RKO (cell line): ENCODE data around the gene SYF2.
"Not testable (repeated sequence)": the region's sequence is repeated elsewhere in the genome, so short reads cannot be mapped to it uniquely, and the experiment has no call there.

ENCODE experiments used
- DNase-seq: peaks from one replicate; pipeline ENCODE4 v3.0.0-alpha.2; 2016; ENCODE audit warnings: low spot score

Gene SYF2

DNA sequence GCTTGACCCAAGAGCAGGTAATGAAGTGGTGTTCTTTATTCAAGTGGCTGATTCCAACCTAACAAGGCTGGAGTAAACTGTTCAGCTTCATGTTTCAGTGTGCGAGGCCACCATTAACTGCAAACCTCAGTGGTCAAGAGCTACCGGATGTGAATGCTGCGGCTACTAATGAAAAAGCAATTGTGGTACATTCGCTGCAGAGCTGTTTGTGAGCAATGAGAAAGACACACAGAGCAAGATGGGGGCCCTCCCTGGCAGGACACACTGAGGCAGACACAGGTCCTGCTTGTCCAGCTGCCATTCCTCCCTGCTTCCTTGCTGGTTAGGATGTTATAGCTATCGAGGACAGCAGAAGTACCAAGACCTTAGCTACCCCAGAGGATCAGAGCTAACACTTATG, 26.1 kb downstream of the SYF2 start:
- no peak for DNase-seq

DNA sequence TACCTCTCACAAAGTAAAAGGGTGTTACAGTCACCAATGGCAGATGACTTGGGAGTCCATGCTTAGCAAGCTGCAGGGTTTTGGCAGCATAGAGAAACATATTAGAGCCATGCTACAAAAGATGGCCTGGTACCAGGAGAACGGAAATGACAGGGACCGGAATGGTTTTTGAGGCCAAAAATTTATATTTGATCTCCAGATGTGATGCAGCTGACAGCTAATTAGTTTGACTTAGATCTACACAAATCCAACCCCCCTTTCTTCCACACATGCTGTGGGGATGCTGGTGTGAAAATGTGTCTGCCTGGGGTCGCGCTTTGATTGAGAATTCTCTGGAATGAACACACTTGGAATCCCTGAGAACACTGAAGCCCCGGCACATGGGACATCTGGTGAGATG, 26.5 kb downstream of the SYF2 start:
- DNase-seq, result no peak

DNA sequence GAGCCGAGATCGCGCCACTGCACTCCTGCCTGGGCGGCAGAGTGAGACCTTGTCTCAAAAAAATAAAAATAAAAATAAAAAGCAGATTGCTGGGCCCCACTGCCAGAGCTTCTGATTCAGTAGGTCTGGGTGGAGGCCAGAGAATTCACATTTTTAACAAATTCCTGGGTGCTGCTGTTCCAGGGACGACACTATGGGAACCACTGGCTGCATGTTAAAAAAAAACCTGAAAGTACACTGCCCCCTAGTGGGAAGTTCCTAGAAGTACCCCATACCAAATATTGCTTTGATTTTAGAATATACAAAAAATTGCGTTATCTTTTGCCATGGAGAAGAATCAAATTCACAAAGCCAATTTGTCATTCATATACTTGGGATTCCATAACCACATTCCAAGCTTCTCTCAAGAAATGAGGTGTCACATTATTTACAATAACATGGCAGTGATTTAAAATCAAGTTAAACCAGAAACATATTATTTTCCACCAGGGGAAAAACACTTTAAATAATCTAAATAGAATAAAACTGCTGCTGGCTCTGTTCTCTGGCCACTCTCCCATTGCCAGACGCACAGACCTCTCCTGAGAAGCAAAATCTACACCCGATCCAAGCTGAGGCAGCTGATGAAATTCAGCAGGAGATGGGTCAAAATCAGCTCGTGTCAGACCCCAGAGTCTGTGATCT, 27.4 kb downstream of the SYF2 start:
- peak; percentile 68 for DNase-seq

DNA sequence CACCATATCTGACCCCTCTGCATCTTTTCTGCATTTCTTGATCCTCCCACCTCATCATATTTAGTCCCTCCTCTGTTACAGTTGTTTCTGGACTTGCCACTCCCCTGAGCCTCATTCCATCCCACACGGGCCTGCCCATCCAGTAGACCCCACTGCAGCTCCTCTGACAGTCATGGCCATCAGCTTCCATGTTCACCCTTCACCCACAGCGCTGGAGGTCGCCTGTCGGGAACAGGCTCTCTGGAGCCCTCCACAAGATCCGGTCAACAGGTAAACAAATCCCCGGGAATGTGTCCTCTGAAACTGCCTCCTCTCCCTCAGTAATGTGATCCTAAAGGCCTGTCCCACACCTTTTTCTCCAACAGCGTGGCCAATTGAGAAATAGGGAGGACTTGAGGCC, 31.3 kb downstream of the SYF2 start:
- no peak for DNase-seq

DNA sequence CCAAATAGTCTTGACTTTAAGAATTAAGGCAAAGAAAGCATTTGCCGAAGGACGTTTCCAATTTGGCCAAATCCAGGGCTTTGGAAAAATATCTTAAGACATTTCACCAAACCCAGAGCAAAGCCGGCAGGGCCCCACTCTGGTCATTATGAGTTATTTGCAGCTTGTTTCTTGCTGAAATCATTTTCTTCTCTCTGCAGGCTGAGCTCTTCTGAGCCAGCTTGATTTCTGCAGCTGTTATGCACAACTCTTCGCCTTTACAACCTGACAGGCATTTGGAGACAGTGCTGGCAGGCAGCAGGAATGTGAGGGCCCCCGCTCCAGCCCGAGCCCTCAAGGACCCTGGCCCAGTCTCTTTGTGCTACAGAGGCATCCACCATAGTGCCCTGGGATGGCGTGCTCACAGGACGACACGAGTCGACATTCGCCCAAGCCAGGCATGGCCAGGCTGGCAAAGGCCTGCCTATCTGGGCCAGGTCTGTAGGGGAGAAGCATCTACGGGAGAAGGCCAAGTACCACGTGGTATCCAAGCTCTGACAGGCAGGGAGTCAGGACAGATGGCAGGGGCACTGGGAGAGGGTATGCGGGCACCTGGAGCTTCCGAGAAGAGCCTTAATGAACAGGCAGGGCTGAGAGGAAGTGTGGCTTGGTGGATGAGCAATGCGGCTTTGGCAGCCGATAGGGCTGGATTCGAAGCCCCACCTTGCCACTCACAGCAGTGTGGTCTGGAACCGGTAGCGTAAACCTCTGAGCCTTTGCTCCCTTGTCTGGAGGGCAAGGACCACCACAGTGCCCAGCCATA, 32.3 kb downstream of the SYF2 start:
- no peak for DNase-seq

DNA sequence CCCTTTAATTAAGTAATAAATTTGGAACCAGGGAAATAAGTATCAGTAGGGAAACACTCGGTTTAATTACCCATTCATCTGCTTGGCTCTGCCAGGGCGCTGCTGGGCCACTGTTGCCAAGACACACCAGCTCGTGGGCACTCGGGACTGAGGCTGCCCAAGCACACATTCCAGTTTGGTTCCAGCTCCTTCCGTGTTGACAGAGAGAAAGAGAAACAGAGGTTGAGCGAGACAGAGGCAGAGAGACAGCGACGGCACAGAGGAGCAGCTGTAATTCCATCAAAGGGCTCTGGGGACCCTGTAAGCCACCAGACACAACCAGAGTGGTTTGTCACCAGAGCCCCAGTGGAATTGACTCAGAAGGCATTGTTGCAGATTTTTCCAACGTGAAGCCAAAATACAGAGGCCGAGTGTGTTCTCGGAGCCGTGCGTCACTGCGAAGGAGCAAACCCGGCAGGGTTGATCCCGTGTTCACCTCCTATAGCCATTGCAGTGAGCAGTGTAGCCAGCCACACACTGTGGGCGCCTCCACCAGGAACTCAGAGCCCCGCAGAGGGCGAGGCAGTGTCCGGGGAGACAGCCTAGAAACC, 33.5 kb downstream of the SYF2 start:
- DNase-seq, result no peak

DNA sequence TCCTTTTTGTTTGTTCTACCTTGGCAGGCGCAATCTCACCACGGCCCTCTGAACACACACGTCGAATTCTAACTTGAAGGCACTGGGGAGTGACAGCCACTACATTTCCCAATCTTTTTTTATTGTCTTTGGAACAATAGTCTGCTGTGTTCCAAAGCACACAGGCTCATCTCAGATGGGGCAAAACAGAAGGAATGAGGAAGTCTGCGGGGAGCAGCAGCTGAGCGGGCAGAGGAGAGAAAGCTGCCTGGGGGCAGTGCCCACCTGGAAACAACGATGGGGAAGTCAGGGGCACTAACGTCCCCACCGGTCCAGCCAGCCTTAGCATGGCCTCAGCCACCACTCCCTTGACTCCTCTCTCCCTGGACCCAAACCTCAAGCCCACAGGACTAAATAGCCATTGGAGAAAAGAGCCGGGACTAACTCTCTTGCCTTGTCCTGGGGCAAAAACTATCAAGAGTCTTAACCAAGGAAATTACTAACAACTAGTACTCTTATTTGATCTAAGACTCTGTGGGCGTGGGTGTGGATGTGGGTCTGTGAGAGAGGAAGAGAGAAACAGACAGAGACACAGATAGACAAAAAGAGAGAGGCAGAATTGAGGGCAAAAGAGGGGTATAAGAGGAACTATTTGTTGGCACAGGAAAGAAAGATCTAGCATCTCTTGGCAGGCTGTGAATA, 34.2 kb downstream of the SYF2 start:
- DNase-seq, result no peak

DNA sequence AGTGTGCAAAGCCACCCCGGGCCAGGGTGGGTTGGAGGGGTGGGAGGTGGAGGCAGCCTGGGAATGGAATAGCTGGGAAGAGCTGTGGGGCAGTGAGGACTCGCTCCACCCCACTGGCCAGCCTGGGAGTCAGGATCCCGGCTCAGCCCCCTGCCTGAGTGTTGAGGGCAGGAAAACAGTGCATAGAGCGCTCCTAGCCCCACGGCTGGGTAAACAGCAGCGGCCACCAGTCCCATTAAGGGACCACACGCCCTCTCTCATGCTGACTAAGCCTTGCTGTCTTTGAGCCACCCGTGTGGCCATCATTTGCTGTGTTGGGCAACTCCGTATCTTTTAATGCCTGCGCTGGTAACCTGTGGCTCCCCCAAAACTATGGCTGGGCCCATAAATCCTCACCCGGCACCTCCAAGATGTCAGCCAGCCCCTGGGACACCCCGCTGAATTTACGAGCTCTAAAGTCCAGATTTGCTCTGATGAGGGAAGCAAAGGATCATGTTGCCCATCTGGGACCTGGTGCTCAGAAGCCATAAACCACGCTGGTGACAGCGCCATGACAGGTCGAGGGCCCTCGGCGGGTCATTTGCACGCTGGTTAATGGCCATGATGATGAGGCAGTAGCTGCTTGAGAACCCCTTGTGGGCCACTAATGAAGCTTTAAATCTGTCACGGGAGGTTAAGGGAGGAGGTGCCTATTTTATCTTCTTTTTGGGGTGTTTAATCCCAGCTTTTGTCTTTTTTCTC, 34.9 kb downstream of the SYF2 start:
- no peak for DNase-seq

DNA sequence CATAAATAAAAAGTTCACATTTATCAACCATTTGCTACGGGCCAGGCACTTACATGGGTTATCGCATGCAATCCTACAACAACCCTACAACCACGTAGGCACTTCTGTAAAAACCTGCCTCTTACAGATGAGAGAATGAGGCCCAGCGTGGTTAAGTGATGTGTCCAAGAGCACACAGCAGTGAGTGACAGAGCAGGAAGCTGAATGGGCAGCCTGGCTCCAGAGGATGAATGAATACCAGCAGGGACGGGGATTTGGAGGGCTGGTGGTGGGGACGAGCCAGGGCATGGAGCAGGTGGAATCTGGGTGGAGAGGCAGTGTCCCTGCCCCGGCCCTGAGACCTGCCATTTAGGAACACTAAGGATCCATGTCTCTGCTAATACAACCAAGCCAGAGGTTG, 35.5 kb downstream of the SYF2 start:
- no peak for DNase-seq

DNA sequence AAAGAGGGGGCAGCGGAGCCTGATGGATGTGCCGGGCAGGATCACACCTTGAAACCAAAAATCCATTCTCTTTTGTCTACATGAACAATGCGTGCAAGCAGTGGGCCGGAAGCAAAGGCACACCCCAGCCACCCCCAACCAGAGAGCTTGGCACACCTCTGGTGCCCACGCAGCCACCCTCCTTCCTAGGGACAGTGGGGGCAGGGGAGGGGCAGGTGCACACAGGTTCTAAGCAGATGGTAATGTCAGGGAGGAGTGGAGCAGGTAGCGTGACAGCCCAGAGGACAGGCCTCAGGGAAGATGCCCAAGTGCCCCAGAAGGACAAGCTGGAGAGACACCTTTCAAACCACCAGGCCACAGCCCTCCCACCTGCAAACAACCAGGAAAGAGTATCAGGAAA, 36.5 kb downstream of the SYF2 start:
- no peak for DNase-seq

DNA sequence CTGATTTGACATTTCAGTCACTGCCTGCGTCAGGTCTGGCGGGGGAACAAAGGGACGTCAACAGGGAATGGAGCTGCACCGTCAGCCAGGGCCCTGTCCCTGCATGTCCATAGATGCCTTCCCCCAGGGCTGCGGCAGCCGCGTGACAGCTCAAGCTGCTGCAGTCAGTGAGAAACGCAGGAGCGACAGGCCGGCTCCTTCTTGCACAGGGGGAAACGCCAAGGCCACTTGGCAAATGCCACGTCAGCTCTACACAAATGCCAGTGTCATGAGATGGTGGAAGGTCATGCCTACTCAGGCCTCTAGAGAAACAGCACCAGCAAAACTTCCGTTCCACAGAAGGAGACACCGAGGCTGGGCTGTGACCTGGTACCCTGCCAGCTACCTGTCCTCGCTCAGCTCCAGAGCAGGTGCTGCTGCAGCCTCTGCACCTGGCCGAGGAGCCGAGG, 37.7 kb downstream of the SYF2 start:
- peak; percentile 49 for DNase-seq

DNA sequence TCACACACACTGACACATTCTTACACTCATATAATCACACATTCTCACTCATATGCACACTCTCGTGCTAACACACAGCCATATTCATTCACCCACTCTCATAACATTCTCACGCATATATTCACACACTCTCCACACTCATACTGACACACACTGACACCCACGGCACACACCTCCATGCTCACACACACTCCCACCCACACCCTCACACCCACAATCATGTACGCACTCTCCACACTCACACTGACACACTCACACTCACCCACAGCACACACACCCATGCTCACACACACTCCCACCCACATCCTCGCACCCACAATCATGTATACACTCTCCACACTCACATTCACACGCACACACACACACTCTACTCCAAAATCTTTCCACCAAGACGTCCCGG, 38.2 kb downstream of the SYF2 start:
- no peak for DNase-seq

DNA sequence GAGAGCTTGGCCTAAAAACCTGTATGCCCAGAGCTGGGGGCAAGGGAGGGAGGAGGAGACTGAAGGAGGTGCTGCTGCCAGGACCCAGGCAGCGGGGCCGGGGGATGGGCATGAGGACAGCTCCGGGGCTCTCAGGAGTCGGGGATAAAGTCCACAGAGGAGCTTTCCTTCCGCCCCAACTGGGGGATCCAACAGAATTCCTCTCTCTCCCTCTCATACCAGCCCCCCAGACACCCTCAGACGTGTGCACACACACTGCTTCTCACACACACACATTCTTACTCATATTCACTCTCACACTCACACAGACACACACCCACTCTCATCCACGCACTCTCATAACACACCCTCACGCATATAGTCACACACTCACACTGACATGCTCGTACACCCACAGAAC, 39.1 kb downstream of the SYF2 start:
- DNase-seq, result no peak

DNA sequence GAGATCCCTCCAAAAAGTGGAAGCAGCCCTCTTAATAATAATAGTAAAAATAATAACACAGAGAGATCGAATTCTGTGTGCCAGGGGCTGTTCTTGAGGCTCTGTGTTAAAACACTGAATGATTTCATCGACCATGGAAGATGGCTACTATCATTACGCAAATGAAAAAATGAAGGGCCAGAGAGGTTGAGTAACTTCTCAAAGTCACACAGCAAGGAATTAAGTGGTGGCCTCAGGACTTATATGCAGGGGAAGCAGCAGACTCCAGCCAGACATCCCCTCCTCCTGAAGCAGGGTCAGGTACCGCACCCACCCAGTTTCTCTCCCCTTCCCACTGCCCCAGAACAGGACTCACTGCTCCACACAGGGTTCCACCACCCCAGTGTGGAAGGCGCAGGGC, 40.1 kb downstream of the SYF2 start:
- no peak for DNase-seq

DNA sequence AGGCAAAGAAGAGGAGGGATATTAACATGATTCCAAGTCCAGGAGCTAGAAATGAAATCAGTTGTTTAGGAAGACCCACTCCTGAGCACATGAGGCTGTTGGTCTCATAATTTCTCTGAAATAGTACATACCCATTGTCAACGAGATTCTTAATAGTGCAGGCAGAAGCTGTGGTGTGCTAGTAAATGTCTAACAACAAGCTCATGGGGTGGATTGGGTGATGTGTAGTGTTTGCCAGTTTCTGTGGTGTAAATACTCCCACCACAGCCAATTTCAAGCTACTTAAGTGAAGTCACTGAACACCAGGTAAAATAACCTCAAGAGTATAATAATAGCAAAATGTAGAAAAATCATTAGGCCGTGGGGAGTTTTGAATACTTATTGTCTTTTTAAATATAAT, 42.0 kb downstream of the SYF2 start:
- DNase-seq, result no peak

DNA sequence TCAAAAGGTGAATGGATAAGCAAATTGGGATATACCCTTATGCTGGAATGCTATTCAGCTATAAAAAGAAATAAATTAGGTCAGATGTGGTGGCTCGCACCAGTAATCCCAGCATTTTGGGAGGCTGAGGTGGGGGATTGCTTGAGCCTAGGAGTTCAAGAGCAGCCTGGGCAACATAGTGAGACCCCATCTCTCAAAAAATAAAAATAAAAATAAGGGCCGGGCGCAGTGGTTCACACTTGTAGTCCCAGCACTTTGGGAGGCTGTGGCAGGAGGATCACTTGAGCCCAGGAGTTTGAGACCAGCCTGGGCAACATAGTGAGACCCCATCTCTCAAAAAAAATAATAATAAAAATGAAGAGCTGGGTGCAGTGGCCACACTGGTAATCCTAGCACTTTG, 44.4 kb downstream of the SYF2 start:
- not testable (repeated sequence) for DNase-seq

DNA sequence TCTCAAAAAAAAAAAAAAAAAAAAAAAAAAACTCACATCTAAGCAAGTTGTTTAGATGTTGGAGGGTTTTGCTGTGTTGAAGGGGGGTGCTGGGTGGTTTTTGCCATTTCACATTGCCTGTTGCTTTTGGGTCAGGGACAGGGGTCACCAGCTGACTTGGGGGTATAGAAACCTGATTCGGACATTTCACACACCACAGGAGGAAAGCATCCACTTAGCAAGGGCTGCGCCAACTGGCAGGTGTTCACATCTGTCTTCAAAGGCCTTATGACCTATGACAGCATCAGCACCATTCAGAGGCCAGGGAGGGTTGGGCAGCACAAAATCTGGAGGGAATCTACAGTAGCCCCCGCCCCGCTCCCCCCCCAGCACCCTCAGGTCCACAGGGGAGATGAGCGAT, 45.2 kb downstream of the SYF2 start:
- no peak for DNase-seq

DNA sequence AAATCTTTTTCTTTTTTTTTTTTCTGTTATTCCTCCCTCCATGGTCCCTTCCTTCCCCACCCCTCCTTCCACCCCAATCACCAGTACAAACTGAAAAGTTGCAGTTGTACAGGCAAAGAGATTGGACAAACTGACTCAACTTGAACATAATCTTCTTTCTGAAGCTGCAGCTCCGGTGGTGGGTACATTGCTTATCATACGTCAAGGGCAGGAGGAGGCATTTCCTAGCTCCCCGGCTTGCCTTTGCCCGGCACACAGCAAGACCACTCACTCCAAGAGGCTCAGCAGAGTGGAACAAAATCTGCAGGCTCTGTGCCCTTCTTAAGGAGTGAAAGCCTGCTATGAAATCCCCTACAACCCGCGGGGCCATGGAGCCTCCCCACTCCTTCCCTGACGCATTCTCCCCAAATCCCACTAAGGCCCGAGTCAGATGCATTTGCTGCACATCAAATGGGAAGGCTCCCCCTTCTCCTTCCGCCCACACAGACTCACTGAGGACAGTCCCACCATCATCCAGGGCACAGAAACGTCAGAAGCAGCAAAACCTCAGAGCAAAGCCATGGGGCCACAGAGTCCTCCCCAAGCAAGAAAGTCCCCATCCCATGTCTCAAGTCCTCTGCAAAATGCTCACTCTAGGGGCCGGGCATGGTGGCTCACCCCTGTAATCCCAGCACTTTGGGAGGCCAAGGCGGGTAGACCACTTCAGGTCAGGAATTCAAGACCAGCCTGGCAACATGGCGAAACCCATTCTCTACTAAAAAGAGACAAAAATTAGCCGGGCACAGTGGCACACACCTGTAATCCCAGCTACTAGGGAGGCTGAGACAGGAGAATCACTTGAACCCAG, 45.9 kb downstream of the SYF2 start:
- DNase-seq, result no peak

DNA sequence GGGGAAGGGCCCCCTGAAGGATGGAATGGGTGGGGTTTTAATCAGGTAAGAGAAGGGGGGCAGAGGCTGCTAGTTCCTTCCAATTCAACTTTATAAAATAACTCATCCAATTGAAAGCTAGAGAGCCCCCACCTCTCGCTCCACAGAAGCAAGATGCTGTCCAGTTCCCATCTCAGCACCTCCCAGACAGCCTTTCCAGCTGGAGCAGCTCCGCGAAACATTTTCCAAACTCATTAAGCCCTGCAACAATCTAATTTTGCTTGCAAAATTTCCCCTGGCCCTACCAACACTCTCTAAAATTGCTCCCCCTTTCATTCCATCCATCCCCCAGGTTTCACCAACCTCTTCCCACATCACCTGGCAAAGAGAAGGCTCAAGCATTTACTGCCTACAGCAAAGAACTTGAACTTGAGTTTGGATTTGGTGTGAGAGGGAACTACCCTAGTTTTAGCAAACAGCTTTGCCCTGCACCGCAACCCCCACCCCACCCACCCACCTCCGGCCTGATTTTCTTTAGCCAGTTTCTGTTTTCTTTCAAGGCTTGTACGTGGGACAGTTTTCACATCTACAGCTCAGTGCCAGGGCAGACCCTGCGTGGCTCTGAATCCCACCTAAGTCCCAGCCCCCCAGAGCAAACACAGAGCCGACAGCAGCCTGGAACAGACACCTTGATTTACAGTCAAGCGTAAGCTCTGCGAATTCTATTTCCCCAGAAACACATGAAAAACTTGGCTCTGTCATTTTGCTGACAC, 46.7 kb downstream of the SYF2 start:
- no peak for DNase-seq

DNA sequence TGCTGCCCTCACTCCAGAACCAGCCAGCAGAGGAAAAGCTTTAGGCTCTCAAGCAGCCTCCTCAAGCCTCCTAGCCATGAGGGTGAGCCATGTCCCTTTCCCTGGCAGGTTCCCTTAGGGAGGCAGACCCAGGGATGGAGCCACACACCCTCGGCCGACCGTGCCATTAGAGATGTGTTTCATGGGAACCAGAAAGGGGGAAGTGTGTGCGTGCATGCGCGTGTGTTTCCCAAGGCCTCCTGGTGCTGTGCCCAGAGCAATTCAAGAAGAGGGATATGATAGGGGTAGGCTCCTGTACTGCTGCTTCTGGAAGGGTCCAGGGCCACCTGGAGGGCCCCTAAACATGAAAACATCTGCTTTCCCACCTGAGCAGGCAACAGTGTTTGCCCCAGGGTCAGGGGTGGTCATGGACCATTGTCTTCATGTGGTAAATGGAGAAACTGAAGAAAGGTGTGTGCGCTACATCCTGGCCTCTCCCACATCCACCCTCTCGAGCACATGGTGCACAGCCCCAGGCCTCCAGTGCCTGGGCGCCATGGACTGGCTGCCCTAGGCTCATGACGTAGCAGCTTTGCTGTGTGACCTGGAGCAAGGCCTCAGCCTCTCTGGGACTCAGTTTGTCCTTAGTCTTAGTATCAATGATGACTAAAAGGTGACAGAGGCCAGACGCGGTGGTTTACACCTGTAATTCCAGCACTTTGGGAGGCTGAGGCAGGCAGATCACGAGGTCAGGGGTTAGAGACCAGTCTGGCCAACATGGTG, 48.1 kb downstream of the SYF2 start:
- no peak for DNase-seq
